Measurements from ENCODE around the gene SUPT3H.

The SUPT3H gene

GRCh38 chr6:45127185-45127584, 250.5 kb downstream of the SUPT3H start:
- TF ChIP-seq GATA2 (IDR thresholded peaks at IDR 0.05; ENCODE audit: low read depth, low read length) (no peak), GATA3 (IDR thresholded peaks at IDR 0.05; ENCODE audit: low read depth, low read length) (no peak)

GRCh38 chr6:45126033-45126432, 251.7 kb downstream of the SUPT3H start:
- TF ChIP-seq GATA3 (IDR thresholded peaks at IDR 0.05; ENCODE audit: low read depth, low read length) (no peak), GATA2 (IDR thresholded peaks at IDR 0.05; ENCODE audit: low read depth, low read length) (no peak)

- TF ChIP-seq GATA2 (IDR thresholded peaks at IDR 0.05; ENCODE audit: low read depth, low read length) (no peak), GATA3 (IDR thresholded peaks at IDR 0.05; ENCODE audit: low read depth, low read length) (no peak)
Observed at GRCh38 chr6:45123023-45123422, 254.7 kb downstream of the SUPT3H start.

- TF ChIP-seq GATA2 (IDR thresholded peaks at IDR 0.05; ENCODE audit: low read depth, low read length) (no peak), GATA3 (IDR thresholded peaks at IDR 0.05; ENCODE audit: low read depth, low read length) (no peak)
Observed at GRCh38 chr6:45118754-45119153, 259.0 kb downstream of the SUPT3H start.

- no peak for TF ChIP-seq GATA2 (IDR thresholded peaks at IDR 0.05; ENCODE audit: low read depth, low read length)
Observed at GRCh38 chr6:45116714-45117410, 260.9 kb downstream of the SUPT3H start.

GRCh38 chr6:45115696-45116095, 262.0 kb downstream of the SUPT3H start:
- TF ChIP-seq GATA3 (IDR thresholded peaks at IDR 0.05; ENCODE audit: low read depth, low read length): no peak
- TF ChIP-seq GATA2 (IDR thresholded peaks at IDR 0.05; ENCODE audit: low read depth, low read length): no peak

- TF ChIP-seq GATA2 (IDR thresholded peaks at IDR 0.05; ENCODE audit: low read depth, low read length): no peak
- no peak for TF ChIP-seq GATA3 (IDR thresholded peaks at IDR 0.05; ENCODE audit: low read depth, low read length)
Observed at GRCh38 chr6:45112711-45113110, 265.0 kb downstream of the SUPT3H start.

- TF ChIP-seq GATA3 (IDR thresholded peaks at IDR 0.05; ENCODE audit: low read depth, low read length): no peak
- TF ChIP-seq GATA2 (IDR thresholded peaks at IDR 0.05; ENCODE audit: low read depth, low read length): no peak
Observed at GRCh38 chr6:45109551-45109950, 268.2 kb downstream of the SUPT3H start.

- TF ChIP-seq GATA3 (IDR thresholded peaks at IDR 0.05; ENCODE audit: low read depth, low read length) (no peak), GATA2 (IDR thresholded peaks at IDR 0.05; ENCODE audit: low read depth, low read length) (no peak)
Observed at GRCh38 chr6:45105170-45105820, 272.4 kb downstream of the SUPT3H start.

- no peak for TF ChIP-seq GATA3 (IDR thresholded peaks at IDR 0.05; ENCODE audit: low read depth, low read length)
- TF ChIP-seq GATA2 (IDR thresholded peaks at IDR 0.05; ENCODE audit: low read depth, low read length): no peak
Observed at GRCh38 chr6:45104429-45104828, 273.3 kb downstream of the SUPT3H start.

GRCh38 chr6:45098256-45098655, 279.5 kb downstream of the SUPT3H start:
- TF ChIP-seq GATA2 (IDR thresholded peaks at IDR 0.05; ENCODE audit: low read depth, low read length) (no peak), GATA3 (IDR thresholded peaks at IDR 0.05; ENCODE audit: low read depth, low read length) (no peak)

GRCh38 chr6:45094831-45095230, 282.9 kb downstream of the SUPT3H start:
- TF ChIP-seq GATA3 (IDR thresholded peaks at IDR 0.05; ENCODE audit: low read depth, low read length) (no peak), GATA2 (IDR thresholded peaks at IDR 0.05; ENCODE audit: low read depth, low read length) (no peak)

GRCh38 chr6:45092135-45092534, 285.6 kb downstream of the SUPT3H start:
- TF ChIP-seq GATA2 (IDR thresholded peaks at IDR 0.05; ENCODE audit: low read depth, low read length) (no peak), GATA3 (IDR thresholded peaks at IDR 0.05; ENCODE audit: low read depth, low read length) (no peak)

GRCh38 chr6:45086360-45087084, 291.2 kb downstream of the SUPT3H start:
- no peak for TF ChIP-seq GATA2 (IDR thresholded peaks at IDR 0.05; ENCODE audit: low read depth, low read length)
- no peak for TF ChIP-seq GATA3 (IDR thresholded peaks at IDR 0.05; ENCODE audit: low read depth, low read length)

GRCh38 chr6:45084257-45084656, 293.5 kb downstream of the SUPT3H start:
- TF ChIP-seq GATA3 (IDR thresholded peaks at IDR 0.05; ENCODE audit: low read depth, low read length) (no peak), GATA2 (IDR thresholded peaks at IDR 0.05; ENCODE audit: low read depth, low read length) (no peak)
